ENCODE data around the gene LPP.

DNA sequence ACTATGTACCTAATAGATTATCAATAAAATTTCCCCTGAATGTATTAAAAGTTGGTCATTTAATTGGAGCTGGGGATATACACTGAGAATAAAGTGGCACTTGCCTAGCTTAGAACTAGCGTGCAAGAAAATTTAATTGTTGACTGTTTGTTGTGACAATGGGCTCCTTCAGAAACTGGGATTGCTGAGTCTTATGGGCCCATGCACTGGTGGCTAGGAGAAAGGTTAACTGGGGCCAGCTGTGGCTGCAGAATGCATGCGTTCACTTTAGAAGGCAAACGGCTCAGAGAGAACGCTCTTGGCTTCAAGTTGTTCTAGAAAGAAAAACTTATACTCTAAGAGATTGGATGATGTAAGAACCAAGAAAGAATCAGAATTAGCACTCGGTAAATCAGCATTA is 18.7 kb upstream of the LPP start:
- TF ChIP-seq EZH2 (IDR thresholded peaks at IDR 0.05) (no peak), FOXP2 (optimal IDR thresholded peaks at IDR 0.05; ENCODE audit: control extremely low read depth, extremely low read length, insufficient read depth) (no peak)

All from SK-N-MC (cell line).